Fibroblast of villous mesenchyme (primary cell): Measurements from ENCODE around the gene ALG11. TPM values are rescaled to one million over a fixed set of nuclear protein-coding genes. Genes with fewer than 3 reads are reported as not detected.
A peak's percentile ranks its signal among the peaks of the same experiment; 100 is the strongest.
"Not testable (repeated sequence)": the region's sequence is repeated elsewhere in the genome, so short reads cannot be mapped to it uniquely, and the experiment has no call there.

Experiments
- DNase-seq: peaks from one replicate; pipeline ENCODE4 v3.0.0-alpha.2; 2010; ENCODE audit warnings: low read depth
- H3K4me3 ChIP-seq: 2 replicates; pipeline ENCODE4 v1.5.1; 2011; ENCODE audit warnings: low read depth, mild to moderate bottlenecking, low read length
- CTCF ChIP-seq: IDR thresholded peaks from 2 replicates; pipeline ENCODE4 v1.5.1; 2012; ENCODE audit warnings: low read depth, mild to moderate bottlenecking, low read length; ENCODE audit not compliant: insufficient read depth
- total RNA-seq: library from RNA; depleted of rRNA; stranded (reverse); fragments of >200 nt; gene quantifications from 2 replicates; pipeline ENCODE4 v1.2.3, GENCODE V29; 2012

Gene ALG11
- total RNA-seq, 1 donor, result 26.3 TPM

GRCh38 chr13:52029569-52029968, 17.4 kb downstream of the ALG11 start:
- H3K4me3 ChIP-seq, result no peak overlapping the region
- no peak for DNase-seq
- TF ChIP-seq CTCF, result no peak

- not testable (repeated sequence) for DNase-seq, H3K4me3 ChIP-seq
These were observed 18.2 kb downstream of the ALG11 start for GRCh38 chr13:52030401-52030800.

GRCh38 chr13:52033039-52033438, 20.8 kb downstream of the ALG11 start:
- TF ChIP-seq CTCF, result no peak
- H3K4me3 ChIP-seq, result no peak overlapping the region
- DNase-seq, result no peak

GRCh38 chr13:52034616-52035226, 22.5 kb downstream of the ALG11 start:
- TF ChIP-seq CTCF, result no peak
- H3K4me3 ChIP-seq, result no peak overlapping the region
- DNase-seq, result peak; percentile 9

GRCh38 chr13:52036037-52036436, 23.8 kb downstream of the ALG11 start:
- no peak overlapping the region for H3K4me3 ChIP-seq
- no peak for DNase-seq
- no peak for TF ChIP-seq CTCF

DNA sequence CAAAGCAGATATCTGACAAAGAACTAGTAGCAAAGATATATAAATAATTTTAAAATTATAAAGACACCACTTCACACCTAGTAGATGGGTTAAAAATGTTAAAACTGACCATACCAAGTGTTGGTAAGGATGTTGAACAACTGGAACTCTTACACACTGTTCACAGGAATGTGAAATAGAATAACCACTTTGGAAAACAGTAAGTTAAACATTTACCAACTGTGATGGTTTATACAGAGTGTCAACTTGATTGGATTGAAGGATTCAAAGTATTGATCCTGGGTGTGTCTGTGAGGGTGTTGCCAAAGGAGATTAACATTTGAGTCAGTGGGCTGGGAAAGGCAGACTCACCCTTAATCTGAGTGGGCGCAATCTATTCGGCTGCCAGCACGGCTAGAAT, 31.5 kb downstream of the ALG11 start:
- no peak for DNase-seq
- H3K4me3 ChIP-seq, result no peak overlapping the region
- no peak for TF ChIP-seq CTCF

GRCh38 chr13:52047463-52047862, 35.3 kb downstream of the ALG11 start:
- no peak for TF ChIP-seq CTCF
- no peak overlapping the region for H3K4me3 ChIP-seq
- DNase-seq, result no peak
